Caco-2 (cell line): ENCODE data around the gene LRRN1. TPM values are rescaled to one million over a fixed set of nuclear protein-coding genes. Genes with fewer than 3 reads are reported as not detected.

Source experiments
- Bru-seq: library from RNA; stranded (reverse); fragments of 400-500 nt; gene quantifications from one replicate; lab custom pipeline; 2021; lab: Mats Ljungman, UMichigan
- BruChase-seq, 2 experiments: library from RNA; stranded (reverse); fragments of 400-500 nt; gene quantifications; one replicate each; lab custom pipeline; 2021; lab: Mats Ljungman, UMichigan
- BruUV-seq: library from RNA; stranded (reverse); fragments of 400-500 nt; replicated peaks from 2 replicates; lab custom pipeline; 2021; lab: Mats Ljungman, UMichigan
- CTCF ChIA-PET: fragments of 300-600 bp; sonication (Branson Sonifier 250); formaldehyde crosslinking; loops from one replicate; lab custom pipeline; 2022; ENCODE audit warnings: antibody characterized with exemption; lab: Charles Lee
- POLR2A ChIA-PET: fragments of 300-600 bp; sonication (Branson Sonifier 250); formaldehyde crosslinking; loops from one replicate; lab custom pipeline; 2022; ENCODE audit warnings: antibody characterized with exemption; lab: Charles Lee
- DNase-seq, 2 experiments: peaks; one replicate each; pipeline versions ENCODE4 v3.0.0 to v3.0.0-alpha.2; 2020 to 2022
- H3K27me3 ChIP-seq: replicated peaks from 2 replicates; pipeline ENCODE4 v1.6.0; 2011; ENCODE audit warnings: low read length; ENCODE audit not compliant: control insufficient read depth, insufficient read depth
- H3K36me3 ChIP-seq: 2 replicates; pipeline ENCODE4 v1.5.1; 2011; ENCODE audit warnings: low read length; ENCODE audit not compliant: control insufficient read depth, insufficient read depth
- H3K4me1 ChIP-seq: fragments of 250-450 bp; sonication (Bioruptor Pico); 2 replicates; pipeline ENCODE4 v1.5.1; 2020; ENCODE audit warnings: mild to moderate bottlenecking
- H3K4me3 ChIP-seq: 2 replicates; pipeline ENCODE4 v1.5.1; 2011; ENCODE audit warnings: low read depth, mild to moderate bottlenecking, control low read depth, low read length
- H3K9me3 ChIP-seq: fragments of 250-450 bp; sonication (Bioruptor Pico); 2 replicates; pipeline ENCODE4 v1.5.1; 2020; ENCODE audit warnings: mild to moderate bottlenecking, moderate library complexity
- H3K27ac Mint-ChIP-seq: one replicate; pipeline ENCODE4 v1.8.0; 2022; ENCODE audit warnings: mixed read lengths; ENCODE audit not compliant: unreplicated experiment
- H3K27me3 Mint-ChIP-seq: one replicate; pipeline ENCODE4 v1.8.0; 2022; ENCODE audit warnings: mixed read lengths; ENCODE audit not compliant: insufficient read depth, unreplicated experiment
- H3K36me3 Mint-ChIP-seq: one replicate; pipeline ENCODE4 v1.8.0; 2022; ENCODE audit warnings: mild to moderate bottlenecking, mixed read lengths; ENCODE audit not compliant: insufficient read depth, unreplicated experiment
- H3K4me1 Mint-ChIP-seq: one replicate; pipeline ENCODE4 v1.8.0; 2022; ENCODE audit warnings: low read depth, mixed read lengths; ENCODE audit not compliant: unreplicated experiment
- H3K4me3 Mint-ChIP-seq: one replicate; pipeline ENCODE4 v1.8.0; 2022; ENCODE audit warnings: mild to moderate bottlenecking, moderate library complexity, mixed read lengths; ENCODE audit not compliant: unreplicated experiment
- H3K9me3 Mint-ChIP-seq: one replicate; pipeline ENCODE4 v1.8.0; 2022; ENCODE audit warnings: mixed read lengths; ENCODE audit not compliant: unreplicated experiment
- intact Hi-C: fragments of 100-400 bp; cut with micrococcal nuclease; formaldehyde crosslinking; loops from one replicate; pipeline ENCODE4 v1.10.0; 2022; ENCODE audit not compliant: unreplicated experiment
- long read RNA-seq: library from polyadenylated mRNA; stranded (forward); transcript quantifications from one replicate; pipeline ENCODE4 v2.0.0, GENCODE V29; 2022
- total RNA-seq: library from RNA; stranded (reverse); gene quantifications from 2 replicates; pipeline ENCODE4 v1.2.3, GENCODE V29; 2022
- TF ChIP-seq, protein P1 (sequence below), 2 experiments: fragments of 200-600 bp in 1 of 2; IDR thresholded peaks; 1 replicate in 1 of 2; 2 replicates in 1 of 2; pipeline versions ENCODE4 v1.5.1 to v1.8.0; 2011 to 2022; ENCODE audit warnings: antibody characterized with exemption in 1 of 2, control low read depth in 1 of 2, inconsistent platforms in 1 of 2, low read depth in 1 of 2, low read length in 1 of 2, mild to moderate bottlenecking in 1 of 2, moderate library complexity in 1 of 2; ENCODE audit not compliant: insufficient read depth in 1 of 2, severe bottlenecking in 1 of 2, unreplicated experiment in 1 of 2

Gene LRRN1
- 0.84 and 1.2 TPM in 2 replicates for total RNA-seq
- Bru-seq, nascent RNA = percentile 28 among the genes with signal in this experiment
- BruChase-seq, experiment 1, labeled RNA remaining after a 2-hour chase = percentile 24 among the genes with signal in this experiment
- percentile 23 among the genes with signal in this experiment for BruChase-seq, experiment 2, labeled RNA remaining after a 6-hour chase
- long read RNA-seq, transcript LRRN1-201 (2 exons, 3,823 nt) = major isoform, 5 of 7 reads
- long read RNA-seq, partial matches to known transcripts = 0 of 7 reads
- long read RNA-seq, other reads (novel, unspliced or antisense) = 2 of 7 reads

DNA sequence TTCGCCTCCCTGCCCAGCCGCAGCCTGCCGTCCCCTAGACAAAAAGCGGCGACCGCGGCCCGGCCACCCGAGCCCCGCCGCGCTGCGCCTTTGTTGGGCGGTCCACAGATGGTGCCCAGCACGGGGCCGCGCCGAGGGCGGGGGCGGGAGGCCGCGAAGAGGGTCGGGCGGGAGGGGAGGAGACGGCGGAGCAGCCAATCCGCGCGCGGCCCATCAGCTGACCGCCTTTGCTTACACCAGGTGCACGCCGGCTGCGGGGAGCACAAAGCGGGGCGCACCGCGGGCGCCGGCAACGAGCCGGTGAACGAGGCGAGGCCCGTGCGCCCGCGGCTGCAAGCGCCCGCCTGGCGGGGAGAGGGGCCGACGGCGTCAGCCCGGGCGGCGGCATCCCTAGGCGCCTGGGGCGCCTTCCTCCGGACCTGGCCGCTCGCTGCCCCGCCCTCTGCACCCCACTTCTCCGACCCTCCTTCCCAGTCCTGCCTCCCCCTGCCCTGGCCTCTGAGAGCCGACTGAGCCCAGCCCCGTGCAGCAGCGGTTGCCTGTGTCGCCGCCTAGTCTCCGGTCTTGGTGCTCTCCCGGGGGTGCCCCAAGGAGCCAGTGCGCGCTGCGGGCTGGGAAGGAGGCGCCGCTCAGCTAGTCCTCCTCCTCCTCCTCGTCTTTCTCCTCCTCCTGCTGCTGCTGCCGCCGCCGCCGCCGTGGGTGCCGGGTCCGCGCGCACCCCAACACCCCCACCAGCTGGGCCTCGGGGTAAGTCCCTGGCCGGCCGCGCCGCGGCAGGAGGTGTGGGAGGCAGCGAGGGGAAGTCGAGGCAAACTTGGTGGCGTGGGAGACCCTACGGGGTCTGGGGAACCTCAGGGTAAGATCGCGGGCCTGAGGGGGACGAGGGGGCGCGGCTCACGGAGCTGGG is at the start of gene LRRN1:
LRRN1 (plus strand) TSS at position 259 of the 907 bp plus-strand sequence. CDS start 45,211 bp downstream, outside the sequence.
- intact Hi-C loops = no loop called here
- ChIA-PET POLR2A (no interaction called here), CTCF (no interaction called here)
- BruUV-seq = no TSS peak
- Histone ChIP-seq H3K27me3 (no peaks in the 10 kb centered on the region), H3K4me1 (no peaks in the 10 kb centered on the region), H3K36me3 (no peaks in the 10 kb centered on the region), H3K4me3 (peak within 1 kb of the TSS; percentile 40), H3K9me3 (no peaks in the 10 kb centered on the region)
- TF ChIP-seq, protein P1, sequence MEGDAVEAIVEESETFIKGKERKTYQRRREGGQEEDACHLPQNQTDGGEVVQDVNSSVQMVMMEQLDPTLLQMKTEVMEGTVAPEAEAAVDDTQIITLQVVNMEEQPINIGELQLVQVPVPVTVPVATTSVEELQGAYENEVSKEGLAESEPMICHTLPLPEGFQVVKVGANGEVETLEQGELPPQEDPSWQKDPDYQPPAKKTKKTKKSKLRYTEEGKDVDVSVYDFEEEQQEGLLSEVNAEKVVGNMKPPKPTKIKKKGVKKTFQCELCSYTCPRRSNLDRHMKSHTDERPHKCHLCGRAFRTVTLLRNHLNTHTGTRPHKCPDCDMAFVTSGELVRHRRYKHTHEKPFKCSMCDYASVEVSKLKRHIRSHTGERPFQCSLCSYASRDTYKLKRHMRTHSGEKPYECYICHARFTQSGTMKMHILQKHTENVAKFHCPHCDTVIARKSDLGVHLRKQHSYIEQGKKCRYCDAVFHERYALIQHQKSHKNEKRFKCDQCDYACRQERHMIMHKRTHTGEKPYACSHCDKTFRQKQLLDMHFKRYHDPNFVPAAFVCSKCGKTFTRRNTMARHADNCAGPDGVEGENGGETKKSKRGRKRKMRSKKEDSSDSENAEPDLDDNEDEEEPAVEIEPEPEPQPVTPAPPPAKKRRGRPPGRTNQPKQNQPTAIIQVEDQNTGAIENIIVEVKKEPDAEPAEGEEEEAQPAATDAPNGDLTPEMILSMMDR (IDR thresholded peaks at IDR 0.05; ENCODE audit: insufficient read depth in 1 of 2, low read depth in 1 of 2, low read length in 1 of 2, severe bottlenecking in 1 of 2, unreplicated experiment in 1 of 2) = no peak
- Mint-ChIP-seq H3K36me3 (no peaks in the 10 kb centered on the region), H3K27ac (no peak within 1 kb of the TSS), H3K9me3 (peaks cover 3% of the 10 kb centered on the region), H3K4me3 (peak within 1 kb of the TSS; percentile 75), H3K27me3 (peaks cover 8% of the 10 kb centered on the region), H3K4me1 (no peaks in the 10 kb centered on the region)
- peak in 1 of 2 experiments; percentile 22 for DNase-seq

DNA sequence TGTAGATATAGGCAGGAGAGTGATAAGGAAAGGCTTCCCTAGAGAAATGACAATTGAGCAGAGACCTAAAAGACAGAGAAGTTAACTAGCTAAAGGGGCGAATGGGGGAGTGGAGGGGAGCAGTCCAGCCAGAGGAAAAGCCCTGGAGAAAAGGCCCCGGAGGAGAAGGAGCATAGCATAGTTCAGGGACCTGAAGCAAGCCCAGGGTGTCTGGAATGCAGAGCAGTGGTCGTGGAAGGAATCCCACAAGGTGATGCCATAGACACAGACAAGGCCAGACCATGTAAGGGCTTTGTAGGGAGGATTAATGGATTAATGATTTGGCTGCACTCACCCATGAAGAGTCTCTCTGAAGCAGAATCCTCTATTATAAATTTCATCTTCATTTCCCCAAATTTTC is 45.8 kb upstream of the LRRN1 start:
- ChIA-PET POLR2A (no interaction called here), CTCF (no interaction called here)
- Histone ChIP-seq H3K4me1 (no peaks in the 10 kb centered on the region), H3K4me3 (no peak overlapping the region), H3K27me3 (no peaks in the 10 kb centered on the region), H3K9me3 (no peaks in the 10 kb centered on the region), H3K36me3 (no peaks in the 10 kb centered on the region)
- Mint-ChIP-seq H3K4me1 (no peaks in the 10 kb centered on the region), H3K27ac (no peak overlapping the region), H3K36me3 (no peaks in the 10 kb centered on the region), H3K27me3 (no peaks in the 10 kb centered on the region), H3K4me3 (no peak overlapping the region), H3K9me3 (no peaks in the 10 kb centered on the region)
- DNase-seq = no peak
- TF ChIP-seq, protein P1 (IDR thresholded peaks at IDR 0.05; ENCODE audit: insufficient read depth in 1 of 2, low read depth in 1 of 2, low read length in 1 of 2, severe bottlenecking in 1 of 2, unreplicated experiment in 1 of 2) = no peak
- BruUV-seq = no TSS peak
- intact Hi-C loops = no loop called here

DNA sequence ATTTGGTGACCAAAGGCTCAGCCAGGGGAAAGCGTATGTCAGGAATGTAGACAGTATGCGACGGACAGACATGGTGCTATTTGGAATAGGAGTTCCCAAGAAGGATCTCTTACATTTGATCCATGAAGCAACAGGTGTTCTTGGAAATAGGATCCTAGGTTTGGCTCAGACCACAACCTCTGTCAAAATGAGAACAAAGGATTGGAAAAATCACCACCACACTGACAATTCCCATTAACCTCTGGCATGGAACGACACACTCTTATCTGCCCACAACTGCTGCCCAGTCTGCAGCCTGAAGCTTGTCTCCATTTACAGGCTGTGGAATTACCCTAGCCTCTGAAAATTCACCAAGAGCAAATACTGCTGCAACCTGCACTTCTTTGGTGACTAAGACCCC is 33.6 kb upstream of the LRRN1 start:
- H3K9me3 ChIP-seq = no peaks in the 10 kb centered on the region

More for the DNA sequence above, 33.6 kb upstream of the LRRN1 start:
- intact Hi-C loops = loop anchor here (1.0 kb wide), 1 partner anchor 21 kb away; no protein-coding TSS in a partner anchor
- TF ChIP-seq, protein P1 (IDR thresholded peaks at IDR 0.05; ENCODE audit: insufficient read depth in 1 of 2, low read depth in 1 of 2, low read length in 1 of 2, severe bottlenecking in 1 of 2, unreplicated experiment in 1 of 2) = no peak
- BruUV-seq = no TSS peak
- Histone ChIP-seq H3K27me3 (no peaks in the 10 kb centered on the region), H3K4me1 (no peaks in the 10 kb centered on the region), H3K36me3 (no peaks in the 10 kb centered on the region), H3K4me3 (no peak overlapping the region)
- POLR2A ChIA-PET = no interaction called here
- Mint-ChIP-seq H3K9me3 (no peaks in the 10 kb centered on the region), H3K4me3 (no peak overlapping the region), H3K4me1 (no peaks in the 10 kb centered on the region), H3K27me3 (no peaks in the 10 kb centered on the region), H3K36me3 (no peaks in the 10 kb centered on the region), H3K27ac (no peak overlapping the region)
- DNase-seq = no peak
- CTCF ChIA-PET = no interaction called here
